Measurements from ENCODE around the gene DHRS3. TPM values are rescaled to one million over a fixed set of nuclear protein-coding genes. Genes with fewer than 3 reads are reported as not detected.
A peak's percentile ranks its signal among the peaks of the same experiment; 100 is the strongest.

The DHRS3 gene
- total and polyA plus RNA-seq, 2 donors (not counting 3 experiments of a cell fraction or from before 2014, with no cell fraction given) = 54.3 to 75.2 TPM

GRCh38 chr1:12614402-12615158 is 3.4 kb downstream of the DHRS3 start:
- peak overlapping the region; percentile 73 for H3K4me2 ChIP-seq (ENCODE audit: insufficient read depth, low read length)
- H3K79me2 ChIP-seq (ENCODE audit: control insufficient read depth, insufficient read depth, low read length) = peaks cover 11% of the 10 kb centered on the region
- H2AFZ ChIP-seq (ENCODE audit: low read depth, low read length) = no peak overlapping the region
- peaks cover 28% of the 10 kb centered on the region for H3K4me1 ChIP-seq (ENCODE audit: control insufficient read depth, extremely low read depth, insufficient read depth, low read length)
- DNase-seq (ENCODE audit: low read depth, low spot score) (no peak), FAIRE-seq (no peak)
- H3K27me3 ChIP-seq (ENCODE audit: control insufficient read depth in 2 of 2, insufficient read depth in 2 of 2, low read length in 2 of 2) = no peaks in the 10 kb centered on the region
- dilution Hi-C loops (cut with MboI; ENCODE audit: extremely low pct_ligation_motif_present, low sequenced_read_pairs) = no loop called here
- H3K36me3 ChIP-seq (ENCODE audit: control insufficient read depth in 2 of 2, extremely low read depth in 1 of 2, insufficient read depth in 2 of 2, low read length in 2 of 2) = peaks cover 5 to 7% of the 10 kb centered on the region in 2 experiments
- ChIA-PET CTCF (interaction anchor here (1.1 to 9.2 kb wide), 8 partner anchors 12 to 490 kb away, joined by 3 to 131 read pairs (median 4); no protein-coding TSS in a partner anchor), POLR2A (interaction anchor here (0.7 kb wide), 1 partner anchor 280 kb away, joined by 6 read pairs; no protein-coding TSS in a partner anchor)
- no peaks in the 10 kb centered on the region for H3K9me1 ChIP-seq (replicated peaks; ENCODE audit: control insufficient read depth, extremely low read depth, insufficient read depth, low read length)
- no peaks in the 10 kb centered on the region for H4K20me1 ChIP-seq (replicated peaks; ENCODE audit: control insufficient read depth, extremely low read depth, insufficient read depth, low read length)
- H3K4me3 ChIP-seq (replicated peaks in 1 of 3; ENCODE audit: insufficient read depth in 1 of 3, low read depth in 1 of 3, low read length in 3 of 3) = peak overlapping the region in 1 of 3 experiments; percentile 76
- intact Hi-C loops (cut with micrococcal nuclease) = no loop called here
- no peak overlapping the region for H3K27ac ChIP-seq (ENCODE audit: insufficient read depth, low read depth, low read length)
- TF ChIP-seq GATA2 (IDR thresholded peaks at IDR 0.05; ENCODE audit: insufficient read depth, insufficient read length, low read depth, low read length) (no peak), MAX (IDR thresholded peaks at IDR 0.05; ENCODE audit: insufficient read depth, insufficient read length) (no peak), CTCF (IDR thresholded peaks at IDR 0.05; ENCODE audit: extremely low read depth in 1 of 2, insufficient read depth in 1 of 2, low read depth in 1 of 2, low read length in 2 of 2) (no peak), POLR2AphosphoS5 (IDR thresholded peaks at IDR 0.05; ENCODE audit: insufficient read depth, low read depth, low read length) (no peak), EZH2 (IDR thresholded peaks at IDR 0.05; ENCODE audit: borderline replicate concordance, low read depth, low read length, severe bottlenecking) (no peak), FOS (IDR thresholded peaks at IDR 0.05; ENCODE audit: borderline replicate concordance, insufficient read depth, low read length) (no peak), JUN (IDR thresholded peaks at IDR 0.05; ENCODE audit: borderline replicate concordance, insufficient read depth, insufficient read length, low read depth) (no peak), MYC (IDR thresholded peaks at IDR 0.05; ENCODE audit: low read depth, low read length) (no peak), POLR2A (IDR thresholded peaks at IDR 0.05; ENCODE audit: low read depth, low read length) (no peak)
- H3K9me3 ChIP-seq (replicated peaks; ENCODE audit: control insufficient read depth, insufficient read depth, low read length) = no peaks in the 10 kb centered on the region
- no TSS peak for BruUV-seq (replicated peaks)
- no peak overlapping the region for H3K9ac ChIP-seq (replicated peaks; ENCODE audit: extremely low read depth, insufficient read depth, low read length)
